RPMI7951 (cell line): Measurements from ENCODE around the gene FAM241A. TPM values are rescaled to one million over a fixed set of nuclear protein-coding genes. Genes with fewer than 3 reads are reported as not detected.
"Not testable (repeated sequence)": the region's sequence is repeated elsewhere in the genome, so short reads cannot be mapped to it uniquely, and the experiment has no call there.

Experiments used
- DNase-seq: peaks from one replicate; pipeline ENCODE4 v3.0.0-alpha.2; 2012; ENCODE audit warnings: low read depth
- total RNA-seq: library from RNA; depleted of rRNA; stranded (reverse); fragments of >200 nt; shearing (Covaris generic); gene quantifications from 2 replicates; pipeline ENCODE4 v1.2.3, GENCODE V29; 2014; rRNA removed

FAM241A gene
- total RNA-seq, result 3.0 and 4.4 TPM in 2 replicates

DNA sequence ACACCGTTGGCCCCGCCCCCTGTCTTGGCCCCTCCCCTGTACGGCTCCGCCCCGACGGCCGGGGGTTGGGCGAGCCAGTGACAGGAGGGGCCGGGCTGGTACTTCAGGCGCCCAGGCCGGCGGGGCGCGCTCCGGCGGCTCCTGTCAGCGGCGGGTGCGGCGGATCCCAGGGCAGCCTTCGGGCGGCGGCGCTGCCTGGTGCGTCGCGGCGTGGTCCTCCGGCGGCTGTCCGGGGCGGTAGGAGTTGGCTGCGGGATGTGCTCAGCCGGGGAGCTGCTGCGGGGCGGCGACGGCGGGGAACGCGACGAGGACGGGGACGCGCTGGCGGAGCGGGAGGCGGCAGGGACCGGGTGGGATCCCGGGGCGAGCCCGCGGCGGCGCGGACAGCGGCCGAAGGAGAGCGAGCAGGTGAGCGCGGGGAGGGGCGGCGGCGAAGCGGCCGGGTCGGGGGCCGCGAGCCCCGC lies at the start of gene FAM241A:
TSS of gene FAM241A (plus strand) at position 129 of the 464 bp plus-strand sequence. CDS start at position 256, 127 bp downstream.
- DNase-seq, result peak; percentile 82

GRCh38 chr4:112098841-112099530 lies 46.3 kb upstream of the FAM241A start:
- DNase-seq, result no peak

- peak; percentile 52 for DNase-seq
Observed at GRCh38 chr4:112099701-112100297, 45.5 kb upstream of the FAM241A start.

DNA sequence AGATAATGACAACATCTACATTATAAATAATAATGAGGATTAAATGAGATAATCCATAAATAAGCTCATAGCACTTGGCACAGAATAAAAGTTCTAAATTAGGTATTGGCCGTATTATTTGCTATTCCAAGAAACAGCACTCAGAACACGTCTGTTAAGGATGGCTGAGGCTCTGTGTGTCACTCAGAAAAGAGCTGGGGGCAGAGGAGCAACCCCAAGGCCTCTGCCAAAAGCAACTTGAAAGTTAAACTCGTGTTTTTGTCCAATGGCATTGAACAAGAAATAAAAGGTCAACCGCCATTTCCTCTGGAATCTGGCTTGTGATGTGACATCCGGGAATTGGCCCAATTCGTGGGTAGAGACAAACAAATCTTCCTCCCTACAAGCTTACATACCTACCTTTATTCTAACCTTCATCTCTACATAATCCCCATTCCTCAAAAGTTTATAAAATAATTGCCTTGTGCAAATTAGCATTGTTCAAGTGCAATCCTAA lies 42.3 kb upstream of the FAM241A start:
- DNase-seq, result no peak

DNA sequence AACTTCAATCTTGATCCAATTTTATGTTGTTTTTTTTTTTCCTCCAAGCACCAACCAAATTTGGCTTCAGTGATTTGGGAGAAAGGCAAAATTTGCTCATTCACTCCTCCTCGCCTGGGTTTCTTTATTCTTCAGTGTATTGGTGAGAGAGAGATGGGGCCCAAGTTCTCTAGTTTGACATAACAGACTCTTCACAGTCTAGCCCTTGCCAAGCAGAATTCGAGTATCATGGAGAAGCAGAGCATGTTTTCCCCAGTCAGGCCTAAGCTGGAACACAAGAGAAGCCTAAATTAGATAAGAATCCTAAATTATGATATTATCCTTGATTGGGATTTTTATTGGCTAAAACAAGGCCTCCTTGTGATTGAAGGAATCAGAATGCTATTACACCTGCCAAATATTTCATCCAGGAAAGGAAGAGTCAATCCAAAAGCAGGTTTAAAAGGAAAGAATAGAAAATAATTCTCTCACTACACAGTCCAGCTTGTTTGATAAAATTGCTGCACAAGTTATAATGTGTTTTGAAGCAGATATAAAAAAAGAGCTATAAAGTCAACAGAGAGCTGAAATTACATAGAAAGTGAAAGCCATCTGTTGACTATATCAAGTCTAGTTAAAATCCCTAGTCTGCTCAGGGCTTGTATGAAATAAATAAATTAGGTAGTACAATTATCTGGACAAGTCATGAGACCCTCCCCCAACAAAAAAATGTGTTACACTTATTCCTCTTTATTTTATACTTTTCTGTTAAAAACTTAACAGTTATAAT lies 39.9 kb upstream of the FAM241A start:
- no peak for DNase-seq

- peak; percentile 24 for DNase-seq
Observed at GRCh38 chr4:112109360-112110058, 35.7 kb upstream of the FAM241A start.

DNA sequence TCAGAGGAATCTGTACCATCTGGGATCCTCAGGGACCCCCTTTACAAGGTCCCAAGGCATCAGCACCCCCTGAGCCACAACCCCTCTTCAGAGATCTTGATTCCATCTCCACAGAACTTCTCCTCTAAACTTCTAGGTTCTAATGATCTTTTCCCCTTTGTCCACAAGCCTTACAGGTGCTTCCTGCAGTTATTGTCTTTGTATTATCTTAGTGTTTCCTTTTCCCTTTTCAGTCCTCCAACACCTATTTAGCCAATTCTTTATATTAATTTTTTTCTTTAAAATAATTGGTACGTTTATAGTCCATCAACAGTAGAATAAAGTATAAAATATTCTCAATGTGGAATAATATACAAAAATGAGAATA lies 35.2 kb upstream of the FAM241A start:
- DNase-seq, result no peak

DNA sequence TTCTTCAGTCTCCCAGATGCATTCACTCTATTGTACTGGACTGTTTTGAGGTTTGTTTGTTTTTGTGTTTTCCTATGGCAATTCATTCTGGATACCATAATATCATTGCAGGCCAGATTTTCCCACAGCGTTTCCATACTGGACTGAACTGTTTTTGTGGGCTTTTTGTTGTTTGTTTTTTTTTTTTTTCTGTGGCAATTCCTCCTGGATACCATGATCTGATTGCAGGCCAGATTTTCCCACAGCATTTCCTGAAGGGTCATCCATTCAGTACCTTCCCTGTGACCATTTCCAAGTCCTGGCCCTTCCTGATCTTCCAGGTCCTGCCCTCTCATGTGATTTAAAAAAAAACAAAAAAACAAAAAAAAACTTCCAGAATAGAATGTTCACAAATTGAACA lies 33.9 kb upstream of the FAM241A start:
- DNase-seq, result no peak

- DNase-seq, result not testable (repeated sequence)
Observed at GRCh38 chr4:112112095-112112494, 33.2 kb upstream of the FAM241A start.

GRCh38 chr4:112112590-112113170 lies 32.6 kb upstream of the FAM241A start:
- DNase-seq, result no peak

GRCh38 chr4:112113864-112114263 lies 31.4 kb upstream of the FAM241A start:
- DNase-seq, result no peak

DNA sequence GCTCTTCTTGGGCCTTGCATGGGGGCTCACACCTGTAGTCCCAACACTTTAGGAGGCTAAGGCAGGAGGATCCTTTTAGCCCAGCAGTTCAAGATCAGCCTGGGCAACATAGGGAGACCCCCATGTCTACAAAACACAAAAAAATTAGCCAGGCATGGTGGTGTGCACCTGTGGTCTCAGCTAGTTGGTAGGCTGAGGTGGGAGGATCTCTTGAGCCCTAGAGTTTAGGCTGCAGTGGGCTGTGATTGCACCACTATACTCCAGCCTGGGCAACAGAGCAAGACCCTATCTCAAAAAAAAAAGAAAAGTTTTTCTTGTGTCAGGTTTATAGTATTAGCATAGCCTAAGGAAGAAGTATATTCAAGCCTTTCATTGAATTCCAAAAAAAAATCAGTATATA lies 30.8 kb upstream of the FAM241A start:
- no peak for DNase-seq

GRCh38 chr4:112118742-112119352 lies 26.4 kb upstream of the FAM241A start:
- DNase-seq, result no peak

- no peak for DNase-seq
Observed at GRCh38 chr4:112119353-112119783, 25.9 kb upstream of the FAM241A start.

- no peak for DNase-seq
Observed at GRCh38 chr4:112120021-112120420, 25.2 kb upstream of the FAM241A start.

- no peak for DNase-seq
Observed at GRCh38 chr4:112125416-112125815, 19.8 kb upstream of the FAM241A start.

GRCh38 chr4:112127048-112127637 lies 18.1 kb upstream of the FAM241A start:
- DNase-seq, result no peak

DNA sequence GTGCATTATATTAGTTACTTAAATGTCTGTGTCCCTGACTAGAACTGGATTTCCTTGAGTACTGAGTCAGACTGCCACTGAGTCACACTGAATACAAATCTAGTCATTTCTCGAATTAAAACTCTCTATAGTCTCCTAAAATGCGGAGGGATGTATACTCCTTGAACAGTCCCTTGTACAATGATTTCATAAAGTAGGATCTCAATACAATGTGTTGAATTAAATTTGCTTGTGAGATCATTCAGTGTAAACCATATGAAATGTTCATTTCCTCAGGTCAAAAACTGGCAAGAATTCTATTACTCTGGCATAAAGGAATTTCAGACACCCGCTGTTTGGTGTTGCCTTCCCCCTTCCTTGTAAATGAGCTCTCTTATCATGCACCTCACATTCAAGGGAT lies 17.5 kb upstream of the FAM241A start:
- DNase-seq, result no peak

GRCh38 chr4:112128452-112128851 lies 16.8 kb upstream of the FAM241A start:
- DNase-seq, result no peak

GRCh38 chr4:112130906-112131305 lies 14.3 kb upstream of the FAM241A start:
- DNase-seq, result no peak

DNA sequence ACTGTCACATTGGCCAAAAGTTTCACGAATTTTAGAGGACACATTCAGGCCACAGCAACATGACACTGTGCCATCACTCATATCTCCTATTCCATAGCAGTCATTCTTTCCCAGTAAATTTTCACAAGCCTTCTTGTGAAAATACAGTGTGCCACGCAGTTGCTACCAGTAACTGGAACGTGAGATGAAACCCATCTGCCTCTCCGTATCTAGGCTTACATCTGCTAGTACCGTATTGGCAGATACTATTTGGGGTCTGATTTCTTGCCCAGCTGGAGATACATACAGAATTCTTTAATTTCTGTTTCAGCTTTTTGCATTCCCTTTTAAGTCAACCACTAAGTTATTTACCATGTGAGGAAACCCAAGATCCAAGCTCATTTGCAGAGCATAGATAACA lies 8.7 kb upstream of the FAM241A start:
- DNase-seq, result no peak
